ENCODE results near the gene NPAS1.

Gene NPAS1

DNA sequence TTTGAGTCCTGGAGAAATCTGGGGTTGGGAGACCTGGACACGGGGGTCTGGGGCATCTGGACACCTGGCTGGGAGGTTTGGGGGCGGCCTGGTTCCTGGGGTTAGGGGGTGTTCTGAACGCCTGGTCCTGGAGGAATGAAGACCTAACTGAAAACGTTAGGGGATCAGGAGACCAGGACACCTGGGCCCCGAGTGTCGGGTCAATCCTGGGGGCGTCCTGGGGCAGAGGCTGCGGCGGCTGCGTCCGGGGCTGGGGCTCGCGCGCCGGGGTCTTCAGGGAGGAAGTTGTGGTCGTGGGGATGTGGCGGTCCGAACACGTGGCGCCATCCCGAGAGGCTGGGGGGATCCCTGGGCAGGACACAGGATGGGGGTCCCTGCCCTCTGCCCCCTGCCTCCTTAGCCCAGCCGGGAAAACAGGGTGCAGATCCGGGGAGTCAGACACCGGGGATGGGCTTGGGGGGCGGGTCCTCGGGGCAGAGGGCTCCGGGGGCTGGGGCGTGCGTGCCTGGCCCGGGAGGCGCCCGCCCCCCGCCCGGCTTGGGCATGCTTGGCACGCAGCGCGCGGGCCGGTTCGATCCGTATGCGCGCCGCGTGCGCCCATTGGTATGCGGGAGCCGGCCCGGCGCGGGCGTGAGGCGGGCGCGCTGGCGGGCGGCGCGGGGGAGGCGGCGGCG is 632 bp downstream of the NPAS1 start:
- no peak for DNase-seq

DNA sequence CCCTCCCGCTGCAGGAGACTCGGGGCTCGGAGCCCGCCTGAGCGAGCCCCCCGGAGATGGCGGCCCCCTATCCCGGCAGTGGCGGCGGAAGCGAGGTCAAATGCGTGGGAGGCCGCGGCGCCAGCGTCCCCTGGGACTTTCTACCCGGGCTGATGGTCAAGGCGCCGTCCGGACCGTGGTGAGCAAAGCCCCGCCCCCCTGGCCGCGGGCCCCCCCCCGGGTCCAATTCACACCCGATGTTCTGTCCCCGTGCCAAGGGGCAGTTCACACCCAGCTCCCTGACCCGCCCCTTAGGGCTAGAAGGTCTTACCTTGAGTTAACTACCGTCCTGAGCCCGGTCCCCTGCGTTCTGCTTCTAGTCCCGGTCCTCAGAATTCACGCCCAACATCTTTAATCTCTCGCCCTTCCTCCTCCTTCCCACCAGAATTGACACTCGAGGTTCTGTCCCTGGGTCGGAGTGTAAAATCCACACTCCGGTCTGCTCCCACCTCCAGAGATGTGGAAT is 1.4 kb downstream of the NPAS1 start:
- no peak for DNase-seq

DNA sequence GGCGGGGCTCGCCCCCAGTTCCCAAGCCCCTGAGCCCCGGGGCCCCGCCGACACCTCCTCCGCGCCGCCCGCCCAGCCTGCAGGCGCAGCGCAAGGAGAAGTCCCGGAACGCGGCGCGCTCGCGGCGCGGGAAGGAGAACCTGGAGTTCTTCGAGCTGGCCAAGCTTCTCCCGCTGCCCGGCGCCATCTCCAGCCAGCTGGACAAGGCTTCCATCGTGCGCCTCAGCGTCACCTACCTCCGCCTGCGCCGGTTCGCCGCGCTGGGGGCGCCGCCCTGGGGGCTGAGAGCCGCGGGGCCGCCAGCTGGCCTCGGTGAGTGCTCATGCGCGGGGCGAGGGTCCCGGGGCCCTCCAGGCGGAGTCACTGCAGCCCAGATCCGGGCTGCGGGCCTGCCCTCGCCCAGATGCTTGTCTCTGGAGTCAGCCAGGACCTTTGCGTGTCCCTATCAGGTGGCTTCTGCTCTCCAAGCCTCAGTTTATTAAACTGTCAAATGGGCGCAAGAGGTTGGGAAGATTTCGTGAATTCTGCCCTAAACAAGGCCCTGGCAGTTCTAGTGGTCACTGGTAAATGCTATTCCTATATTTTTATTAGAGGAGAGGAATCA is 2.0 kb downstream of the NPAS1 start:
- no peak for DNase-seq

GRCh38 chr19:47022140-47022536 is 2.5 kb downstream of the NPAS1 start:
- no peak for DNase-seq

DNA sequence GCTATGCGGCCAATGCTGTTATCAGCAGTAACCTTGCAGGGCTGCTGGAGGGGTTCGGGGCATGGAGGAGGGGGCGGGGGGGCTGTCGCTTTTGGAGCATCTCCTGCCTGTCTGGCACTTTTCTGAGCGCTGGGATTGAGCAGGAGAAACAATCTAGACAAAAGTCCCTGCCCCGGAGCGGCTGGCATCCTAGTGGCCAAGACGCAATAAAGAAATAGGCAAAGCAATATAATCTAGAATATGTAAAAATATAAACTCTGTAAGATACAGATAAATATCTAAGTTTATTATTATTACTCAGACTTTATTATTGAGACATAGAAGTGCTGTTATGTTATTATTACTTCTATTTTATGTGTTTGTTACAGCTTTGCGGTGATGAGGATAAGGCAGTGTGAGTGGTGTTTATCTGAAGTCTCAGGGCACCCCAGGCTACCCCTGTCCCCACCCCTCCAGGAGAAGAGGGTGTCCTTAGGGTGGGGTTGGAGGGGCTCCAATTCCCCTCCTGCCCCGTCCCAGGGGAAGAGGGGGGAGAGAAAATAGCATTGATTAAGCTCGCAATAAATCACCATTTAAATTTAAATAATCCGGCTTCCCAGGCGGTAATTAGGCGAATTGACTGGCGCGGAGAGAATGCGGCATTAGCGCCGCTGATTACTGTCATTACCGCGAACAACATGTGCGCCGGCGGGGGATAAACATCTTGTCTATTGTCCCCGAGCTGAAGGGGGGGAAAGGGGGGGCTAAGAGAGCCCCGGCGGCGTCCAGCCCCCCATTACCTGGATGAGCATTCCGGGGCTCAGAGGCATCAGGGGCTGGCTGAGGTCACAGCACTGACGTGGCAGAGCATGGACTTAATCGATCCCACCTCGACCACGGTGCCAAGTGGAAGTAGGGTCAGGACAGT is 3.2 kb downstream of the NPAS1 start:
- no peak for DNase-seq

GRCh38 chr19:47023448-47023794 is 3.8 kb downstream of the NPAS1 start:
- no peak for DNase-seq

GRCh38 chr19:47024502-47024901 is 4.9 kb downstream of the NPAS1 start:
- no peak for DNase-seq

DNA sequence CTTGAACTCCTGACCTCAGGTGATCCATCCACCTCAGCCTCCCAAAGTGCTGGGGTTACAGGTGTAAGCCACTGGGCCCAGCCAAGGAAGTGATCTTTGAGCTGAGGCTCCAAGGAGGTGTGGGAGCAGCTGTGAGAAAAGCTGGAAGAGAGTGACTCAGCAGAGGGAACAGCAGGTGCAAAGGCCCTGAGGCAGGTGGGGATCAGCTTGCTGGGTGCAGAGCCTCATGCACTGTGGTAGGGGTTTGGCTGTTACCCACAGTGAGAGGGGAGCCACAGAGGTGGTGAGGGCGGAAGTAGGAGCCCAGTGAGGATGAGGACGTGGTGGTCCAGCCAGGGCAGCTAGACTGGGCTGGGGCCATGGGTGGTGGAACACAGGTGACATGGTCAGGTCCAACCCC is 6.5 kb downstream of the NPAS1 start:
- DNase-seq: no peak

DNA sequence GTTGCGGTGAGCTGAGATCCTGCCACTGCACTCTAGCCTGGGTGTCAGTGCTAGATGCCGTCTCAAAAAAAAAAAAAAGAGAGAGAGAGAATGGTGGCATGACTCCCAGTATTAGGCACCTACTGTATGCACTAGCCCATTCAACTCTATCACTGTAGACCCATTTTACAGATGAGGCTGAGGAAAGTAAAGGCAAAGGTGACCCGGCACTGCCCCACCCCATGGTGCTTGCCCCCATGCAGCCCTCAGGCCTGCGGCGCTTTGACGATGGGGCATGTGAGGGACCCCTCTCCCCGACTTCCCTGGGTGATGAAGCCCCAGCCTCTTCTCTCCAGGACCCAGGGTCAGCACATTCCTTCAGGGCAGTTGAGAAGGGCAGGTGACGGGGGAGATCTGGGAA is 7.3 kb downstream of the NPAS1 start:
- no peak for DNase-seq

DNA sequence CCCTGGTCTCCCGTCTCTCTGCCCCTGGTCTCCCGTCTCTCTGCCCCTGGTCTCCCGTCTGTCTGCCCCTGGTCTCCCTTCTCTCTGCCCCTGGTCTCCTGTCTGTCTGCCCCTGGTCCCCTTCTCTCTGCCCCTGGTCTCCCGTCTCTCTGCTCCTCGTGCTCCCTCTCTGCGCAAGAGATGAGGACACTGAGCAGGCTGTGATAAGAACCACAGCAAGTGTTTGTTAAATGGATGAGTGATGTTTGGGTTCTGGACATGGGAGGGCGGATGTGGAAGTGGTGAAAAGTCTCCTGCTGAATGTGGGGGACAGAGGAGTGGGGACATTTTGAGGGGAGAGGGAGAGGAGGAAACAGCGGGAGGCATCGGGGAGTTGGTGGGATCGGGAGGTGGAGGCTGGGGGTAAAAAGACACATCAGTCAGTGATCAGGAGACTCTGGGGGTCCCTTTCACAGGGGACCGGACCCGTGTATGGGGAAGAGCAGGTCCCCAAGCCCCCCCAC is 8.0 kb downstream of the NPAS1 start:
- no peak for DNase-seq

- DNase-seq: no peak
Measured at GRCh38 chr19:47028195-47028601, 8.6 kb downstream of the NPAS1 start.

DNA sequence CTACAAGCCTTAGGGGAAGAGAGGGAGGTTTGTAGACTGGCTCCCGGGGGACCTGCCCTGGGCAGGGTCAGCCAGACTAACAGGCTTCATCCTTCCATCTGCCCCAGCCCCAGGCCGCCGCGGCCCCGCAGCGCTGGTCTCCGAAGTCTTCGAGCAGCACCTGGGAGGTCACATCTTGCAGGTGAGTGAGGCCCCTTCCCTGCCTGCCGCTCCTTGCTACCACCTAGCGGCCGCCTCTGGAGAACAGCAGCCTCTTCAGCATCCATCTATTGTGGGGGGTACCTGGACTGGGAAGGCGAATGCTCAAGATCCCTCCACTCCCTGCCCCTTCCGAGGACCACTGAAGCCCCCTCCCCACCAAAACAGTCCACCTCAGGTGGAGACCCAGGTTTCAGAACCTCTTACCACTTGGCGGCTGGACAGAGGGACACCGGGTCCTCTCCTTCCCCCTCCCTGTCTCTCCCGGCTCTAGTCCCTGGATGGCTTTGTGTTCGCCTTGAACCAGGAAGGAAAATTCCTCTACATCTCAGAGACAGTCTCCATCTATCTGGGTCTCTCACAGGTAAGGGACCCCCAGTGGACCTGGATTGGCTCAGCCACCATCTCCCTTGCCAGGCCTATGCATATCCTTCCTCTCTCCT is 12.7 kb downstream of the NPAS1 start:
- DNase-seq: peak; percentile 80

DNA sequence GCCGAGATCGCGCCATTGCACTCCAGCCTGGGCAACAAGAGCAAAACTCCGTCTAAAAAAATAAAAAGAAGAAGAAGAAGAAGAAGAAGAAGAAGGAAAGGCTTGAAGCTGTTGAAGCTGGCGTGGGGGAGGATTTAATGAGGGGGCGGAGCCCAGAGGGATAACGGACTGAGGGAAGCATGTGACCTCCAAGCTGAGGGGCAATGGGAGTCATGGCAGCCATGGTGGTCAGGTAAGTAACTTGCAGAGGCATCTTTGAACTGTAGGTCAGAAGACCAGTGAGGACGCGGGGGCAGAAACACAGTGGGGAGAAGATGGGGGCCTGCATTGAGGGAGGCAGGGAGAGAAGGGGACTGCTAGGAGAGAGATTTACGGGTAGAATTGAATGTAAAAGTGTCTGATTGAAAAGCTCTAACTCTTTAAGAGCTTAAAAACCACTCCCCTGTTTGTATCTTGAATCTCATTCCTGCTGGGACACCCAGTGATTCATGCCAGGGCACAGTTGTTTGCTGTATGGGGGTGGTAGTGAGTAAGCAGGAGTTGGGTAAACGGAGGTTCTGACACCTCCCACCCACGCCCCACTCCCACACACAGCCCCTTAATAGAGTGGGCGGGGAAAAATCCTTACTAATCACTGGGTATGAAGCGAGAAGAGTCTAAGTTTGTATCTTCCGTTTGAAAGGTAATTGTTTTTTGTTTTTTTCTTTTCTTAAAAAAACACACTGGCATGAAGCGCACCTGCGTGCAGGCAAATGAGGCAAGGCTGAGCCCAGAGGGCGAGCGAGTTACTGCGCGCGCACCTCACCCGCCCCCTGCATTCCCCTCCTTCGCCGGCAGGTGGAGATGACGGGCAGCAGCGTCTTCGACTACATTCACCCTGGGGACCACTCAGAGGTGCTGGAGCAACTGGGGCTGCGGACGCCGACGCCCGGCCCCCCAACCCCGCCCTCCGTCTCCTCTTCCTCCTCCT is 15.8 kb downstream of the NPAS1 start:
- peak; percentile 100 for DNase-seq

- DNase-seq: no peak
Measured at GRCh38 chr19:47036097-47036651, 16.5 kb downstream of the NPAS1 start.

GRCh38 chr19:47037766-47038165 is 18.1 kb downstream of the NPAS1 start:
- no peak for DNase-seq

DNA sequence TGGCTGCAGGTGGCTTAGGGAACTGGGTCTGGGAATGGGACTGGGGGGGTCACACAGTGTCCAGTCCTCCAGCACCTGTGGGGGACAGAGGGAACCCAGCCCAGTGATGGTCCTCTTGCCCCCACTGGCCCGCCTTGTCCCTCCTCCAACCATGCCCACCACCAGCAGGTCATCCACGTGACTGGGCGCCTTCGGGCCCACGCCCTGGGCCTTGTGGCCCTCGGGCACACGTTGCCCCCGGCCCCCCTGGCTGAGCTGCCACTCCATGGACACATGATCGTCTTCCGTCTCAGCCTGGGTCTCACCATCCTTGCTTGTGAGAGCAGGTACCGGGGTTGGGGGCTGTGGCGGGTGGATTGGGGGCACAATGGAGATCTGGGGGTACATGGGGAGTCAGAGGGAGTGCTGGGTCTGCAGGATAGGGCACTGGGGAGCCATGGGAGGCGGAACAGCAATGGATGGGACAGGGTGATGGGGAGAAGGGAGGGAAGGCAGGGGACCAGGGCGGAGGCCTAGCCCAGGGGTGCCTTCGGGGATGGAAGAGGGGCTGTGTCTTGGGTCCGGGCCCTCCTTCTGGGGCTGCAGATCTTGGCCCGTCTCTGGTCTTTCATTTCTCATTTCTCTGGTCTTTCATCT is 19.7 kb downstream of the NPAS1 start:
- DNase-seq: no peak

DNA sequence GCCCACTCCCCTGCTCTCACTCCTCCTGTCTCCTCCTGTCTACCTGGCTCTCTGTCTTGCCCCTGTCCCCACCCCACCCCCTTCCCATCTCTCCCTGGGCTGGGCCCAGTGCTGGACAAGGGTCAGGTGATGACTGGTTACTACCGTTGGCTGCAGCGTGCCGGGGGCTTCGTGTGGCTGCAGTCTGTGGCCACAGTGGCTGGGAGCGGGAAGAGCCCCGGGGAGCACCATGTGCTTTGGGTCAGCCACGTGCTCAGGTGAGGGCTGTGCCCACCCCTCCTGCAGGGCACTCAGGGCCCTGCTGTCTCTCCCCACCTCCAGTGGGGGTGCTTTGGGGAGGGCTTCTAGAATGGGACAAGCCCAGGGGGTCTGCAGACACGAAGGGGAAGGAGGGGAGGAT is 21.2 kb downstream of the NPAS1 start:
- DNase-seq: no peak

GRCh38 chr19:47044946-47045866 is 25.6 kb downstream of the NPAS1 start:
- DNase-seq: no peak

GRCh38 chr19:47045867-47046470 is 26.3 kb downstream of the NPAS1 start:
- no peak for DNase-seq

All from activated CD8-positive, alpha-beta memory T cell treated with anti-CD3 and anti-CD28 coated beads, Interleukin-2, amount 50 U/mL, for 48 hours (primary cell).